ENCODE measurements around the gene PRSS33.

PRSS33 gene

GRCh38 chr16:2787406-2787805, at the start of gene PRSS33:
Gene PRSS33 (minus strand): TSS chr16:2787560. CDS start chr16:2786547, 1,013 bp downstream.
- Histone ChIP-seq H3K4me2 (ENCODE audit: low read length) (no peak within 1 kb of the TSS), H3K79me2 (no peaks in the 10 kb centered on the region), H3K36me3 (ENCODE audit: control insufficient read depth, insufficient read depth, low read length) (no peaks in the 10 kb centered on the region), H3K27me3 (ENCODE audit: control insufficient read depth, insufficient read depth, low read length) (peaks cover 3% of the 10 kb centered on the region), H3K9ac (no peak within 1 kb of the TSS), H3K4me3 (ENCODE audit: low read depth, low read length) (no peak within 1 kb of the TSS), H3K27ac (no peak within 1 kb of the TSS), H3K4me1 (peaks cover 12% of the 10 kb centered on the region), H2AFZ (no peak within 1 kb of the TSS), H3K9me3 (ENCODE audit: control insufficient read depth, low read length) (no peaks in the 10 kb centered on the region)
- TF ChIP-seq, protein P1, sequence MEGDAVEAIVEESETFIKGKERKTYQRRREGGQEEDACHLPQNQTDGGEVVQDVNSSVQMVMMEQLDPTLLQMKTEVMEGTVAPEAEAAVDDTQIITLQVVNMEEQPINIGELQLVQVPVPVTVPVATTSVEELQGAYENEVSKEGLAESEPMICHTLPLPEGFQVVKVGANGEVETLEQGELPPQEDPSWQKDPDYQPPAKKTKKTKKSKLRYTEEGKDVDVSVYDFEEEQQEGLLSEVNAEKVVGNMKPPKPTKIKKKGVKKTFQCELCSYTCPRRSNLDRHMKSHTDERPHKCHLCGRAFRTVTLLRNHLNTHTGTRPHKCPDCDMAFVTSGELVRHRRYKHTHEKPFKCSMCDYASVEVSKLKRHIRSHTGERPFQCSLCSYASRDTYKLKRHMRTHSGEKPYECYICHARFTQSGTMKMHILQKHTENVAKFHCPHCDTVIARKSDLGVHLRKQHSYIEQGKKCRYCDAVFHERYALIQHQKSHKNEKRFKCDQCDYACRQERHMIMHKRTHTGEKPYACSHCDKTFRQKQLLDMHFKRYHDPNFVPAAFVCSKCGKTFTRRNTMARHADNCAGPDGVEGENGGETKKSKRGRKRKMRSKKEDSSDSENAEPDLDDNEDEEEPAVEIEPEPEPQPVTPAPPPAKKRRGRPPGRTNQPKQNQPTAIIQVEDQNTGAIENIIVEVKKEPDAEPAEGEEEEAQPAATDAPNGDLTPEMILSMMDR (IDR thresholded peaks at IDR 0.05): no peak

DNA sequence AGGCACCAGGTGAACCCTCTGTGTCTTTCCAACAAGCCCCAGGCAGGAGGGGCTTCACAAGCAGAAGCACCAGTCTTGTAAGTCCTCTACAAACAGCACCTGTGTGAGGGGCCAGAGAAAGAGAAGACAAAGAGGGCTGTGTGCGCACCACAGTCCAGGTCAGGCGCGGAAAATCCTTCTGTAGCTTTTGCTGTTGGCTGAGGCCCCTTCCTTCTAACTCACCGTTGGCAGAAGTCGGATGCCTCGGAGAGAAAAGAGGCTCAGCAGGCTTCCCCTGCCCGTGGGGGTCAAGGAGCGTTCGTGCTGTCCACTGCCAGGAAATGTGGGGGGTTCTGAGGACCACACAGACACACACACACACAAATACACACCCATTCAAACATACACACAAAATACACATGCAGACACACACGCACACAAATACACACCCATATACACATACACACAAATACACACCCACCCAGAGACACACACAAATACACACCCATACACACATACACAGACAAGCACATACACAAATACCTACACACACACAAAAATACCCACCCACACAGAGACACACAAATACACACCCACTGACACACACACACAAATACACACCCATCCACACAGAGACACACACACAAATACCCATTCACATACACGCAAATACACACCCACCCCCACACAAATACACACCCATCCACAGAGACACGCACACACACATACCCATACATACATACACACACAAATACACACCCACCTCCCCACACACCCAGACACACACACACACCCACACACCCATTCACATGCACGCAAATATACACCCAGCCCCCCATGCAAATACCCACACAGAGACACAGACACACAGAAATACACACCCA, 49.5 kb upstream of the PRSS33 start:
- Histone ChIP-seq H3K4me3 (ENCODE audit: low read depth, low read length) (no peak overlapping the region), H3K79me2 (no peaks in the 10 kb centered on the region), H3K9ac (no peak overlapping the region), H3K27me3 (ENCODE audit: control insufficient read depth, insufficient read depth, low read length) (no peaks in the 10 kb centered on the region), H3K4me2 (ENCODE audit: low read length) (no peak overlapping the region), H3K36me3 (ENCODE audit: control insufficient read depth, insufficient read depth, low read length) (no peaks in the 10 kb centered on the region), H3K9me3 (ENCODE audit: control insufficient read depth, low read length) (no peaks in the 10 kb centered on the region), H3K4me1 (no peaks in the 10 kb centered on the region), H3K27ac (no peak overlapping the region), H2AFZ (no peak overlapping the region)
- TF ChIP-seq, protein P1 (IDR thresholded peaks at IDR 0.05): no peak

- Histone ChIP-seq H3K9ac (no peak overlapping the region), H3K4me3 (ENCODE audit: low read depth, low read length) (no peak overlapping the region), H3K4me2 (ENCODE audit: low read length) (no peak overlapping the region), H3K4me1 (peaks cover 3% of the 10 kb centered on the region), H2AFZ (no peak overlapping the region), H3K27ac (no peak overlapping the region), H3K27me3 (ENCODE audit: control insufficient read depth, insufficient read depth, low read length) (no peaks in the 10 kb centered on the region), H3K79me2 (no peaks in the 10 kb centered on the region), H3K9me3 (ENCODE audit: control insufficient read depth, low read length) (no peaks in the 10 kb centered on the region), H3K36me3 (ENCODE audit: control insufficient read depth, insufficient read depth, low read length) (no peaks in the 10 kb centered on the region)
- TF ChIP-seq, protein P1 (IDR thresholded peaks at IDR 0.05): no peak
Observed at GRCh38 chr16:2835638-2836493, 48.5 kb upstream of the PRSS33 start.

DNA sequence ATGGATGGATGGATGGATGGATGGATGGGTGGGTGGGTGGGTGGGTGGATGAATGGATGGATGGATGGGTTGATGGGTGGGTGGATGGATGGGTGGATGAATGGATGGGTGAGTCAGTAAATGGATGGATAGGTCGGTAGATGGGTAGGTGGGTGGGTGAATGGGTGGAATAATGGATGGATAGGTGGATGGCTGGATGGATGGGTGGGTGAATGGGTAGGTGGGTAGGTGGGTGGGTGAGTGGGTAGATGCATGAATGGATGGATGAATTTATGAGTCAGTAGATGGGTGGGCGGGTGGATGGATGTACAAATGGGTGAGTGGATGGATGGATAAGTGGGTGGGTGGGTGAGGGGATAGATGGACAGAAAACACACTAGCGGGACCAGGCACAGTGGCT, 47.6 kb upstream of the PRSS33 start:
- Histone ChIP-seq H2AFZ (no peak overlapping the region), H3K4me1 (peaks cover 12% of the 10 kb centered on the region), H3K27me3 (ENCODE audit: control insufficient read depth, insufficient read depth, low read length) (no peaks in the 10 kb centered on the region), H3K4me2 (ENCODE audit: low read length) (no peak overlapping the region), H3K79me2 (peaks cover 2% of the 10 kb centered on the region), H3K36me3 (ENCODE audit: control insufficient read depth, insufficient read depth, low read length) (no peaks in the 10 kb centered on the region), H3K27ac (no peak overlapping the region), H3K9me3 (ENCODE audit: control insufficient read depth, low read length) (no peaks in the 10 kb centered on the region), H3K9ac (no peak overlapping the region), H3K4me3 (ENCODE audit: low read depth, low read length) (no peak overlapping the region)
- TF ChIP-seq, protein P1 (IDR thresholded peaks at IDR 0.05): no peak

Data from parathyroid adenoma (tissue), 2 donors.